Right atrium auricular region (tissue), 2 donors: ENCODE data around the gene MED1. TPM values are rescaled to one million over a fixed set of nuclear protein-coding genes. Genes with fewer than 3 reads are reported as not detected.
"Not testable (repeated sequence)": the region's sequence is repeated elsewhere in the genome, so short reads cannot be mapped to it uniquely, and the experiment has no call there.

Experiments
- DNase-seq: peaks from one replicate; pipeline ENCODE4 v3.0.0-alpha.2; 2019; ENCODE audit warnings: low spot score
- H3K27ac ChIP-seq, 2 donors: fragments of 200-600 bp; sonication (generic); 1 replicate in 1 of 2; 2 replicates in 1 of 2; pipeline ENCODE4 v1.5.1; 2016 to 2019
- H3K27me3 ChIP-seq, 2 donors: fragments of 200-600 bp; sonication (generic); one replicate each; pipeline versions ENCODE4 v1.5.1 to v1.6.0; 2017 to 2019
- H3K36me3 ChIP-seq: fragments of 200-600 bp; sonication (generic); one replicate; pipeline ENCODE4 v1.5.1; 2016
- H3K4me1 ChIP-seq, 2 donors: fragments of 200-600 bp; sonication (generic); one replicate each; pipeline versions ENCODE4 v1.5.1 to v1.6.0; 2017 to 2019
- H3K4me3 ChIP-seq, 2 donors: fragments of 200-600 bp; sonication (generic); 1 replicate in 1 of 2; 2 replicates in 1 of 2; pipeline ENCODE4 v1.5.1; 2017 to 2019; ENCODE audit warnings: mild to moderate bottlenecking in 1 of 2, moderate library complexity in 1 of 2
- H3K9me3 ChIP-seq, 2 donors: fragments of 200-600 bp; sonication (generic); one replicate each; pipeline ENCODE4 v1.5.1; 2019
- CTCF ChIP-seq, 2 donors: fragments of 200-600 bp; sonication (generic); IDR thresholded peaks; one replicate each; pipeline ENCODE4 v1.5.1; 2019; ENCODE audit warnings: antibody characterized with exemption in 2 of 2
- total RNA-seq, 2 donors: library from RNA; depleted of rRNA; stranded (reverse); fragments of >200 nt; gene quantifications; one replicate each; pipeline ENCODE4 v1.1.0, GENCODE V29; 2016

The MED1 gene
- total RNA-seq, 2 donors from 2014 or later = 15.9 to 19.0 TPM

- no peak for TF ChIP-seq CTCF (IDR thresholded peaks at IDR 0.05)
- H3K4me1 ChIP-seq = peaks cover 0 to 10% of the 10 kb centered on the region in 2 donors
These were observed 70.9 kb downstream of the MED1 start for GRCh38 chr17:39380144-39380543.

GRCh38 chr17:39376434-39376833 lies 74.6 kb downstream of the MED1 start:
- Histone ChIP-seq H3K36me3 (no peaks in the 10 kb centered on the region), H3K9me3 (no peaks in the 10 kb centered on the region), H3K4me3 (no peak overlapping the region), H3K27ac (no peak overlapping the region), H3K27me3 (no peaks in the 10 kb centered on the region), H3K4me1 (peaks cover 0 to 10% of the 10 kb centered on the region in 2 donors)
- TF ChIP-seq CTCF (IDR thresholded peaks at IDR 0.05) = no peak
- DNase-seq = no peak

More at GRCh38 chr17:39380144-39380543, 70.9 kb downstream of the MED1 start:
- no peaks in the 10 kb centered on the region for H3K27me3 ChIP-seq
- H3K9me3 ChIP-seq = no peaks in the 10 kb centered on the region
- no peaks in the 10 kb centered on the region for H3K36me3 ChIP-seq
- no peak overlapping the region for H3K4me3 ChIP-seq
- H3K27ac ChIP-seq = no peak overlapping the region
- DNase-seq = no peak

GRCh38 chr17:39367805-39368204 lies 83.3 kb downstream of the MED1 start:
- H3K27me3 ChIP-seq, H3K9me3 ChIP-seq, H3K36me3 ChIP-seq, H3K4me3 ChIP-seq, DNase-seq, H3K27ac ChIP-seq: not testable (repeated sequence)
- peaks cover 0 to 23% of the 10 kb centered on the region in 2 donors for H3K4me1 ChIP-seq

GRCh38 chr17:39365872-39366271 lies 85.2 kb downstream of the MED1 start:
- Histone ChIP-seq H3K36me3 (no peaks in the 10 kb centered on the region), H3K9me3 (no peaks in the 10 kb centered on the region), H3K27me3 (no peaks in the 10 kb centered on the region), H3K4me3 (no peak overlapping the region), H3K27ac (peak overlapping the region; percentile 62 to 68), H3K4me1 (peaks cover 0 to 30% of the 10 kb centered on the region in 2 donors)
- TF ChIP-seq CTCF (IDR thresholded peaks at IDR 0.05) = no peak
- no peak for DNase-seq

GRCh38 chr17:39365242-39365641 lies 85.8 kb downstream of the MED1 start:
- TF ChIP-seq CTCF (IDR thresholded peaks at IDR 0.05) = no peak
- H3K27me3 ChIP-seq = no peaks in the 10 kb centered on the region
- no peak overlapping the region for H3K4me3 ChIP-seq
- H3K36me3 ChIP-seq = no peaks in the 10 kb centered on the region
- H3K27ac ChIP-seq = peak overlapping the region; percentile 62 to 68
- H3K4me1 ChIP-seq = peaks cover 0 to 37% of the 10 kb centered on the region in 2 donors
- H3K9me3 ChIP-seq = no peaks in the 10 kb centered on the region
- DNase-seq = no peak

GRCh38 chr17:39364236-39365025 lies 86.6 kb downstream of the MED1 start:
- Histone ChIP-seq H3K27ac (peak overlapping the region; percentile 62 to 68), H3K4me3 (no peak overlapping the region), H3K36me3 (no peaks in the 10 kb centered on the region), H3K9me3 (no peaks in the 10 kb centered on the region), H3K4me1 (peaks cover 0 to 39% of the 10 kb centered on the region in 2 donors), H3K27me3 (no peaks in the 10 kb centered on the region)
- no peak for DNase-seq
- TF ChIP-seq CTCF (IDR thresholded peaks at IDR 0.05) = no peak
